ENCODE results near the gene BBS9. TPM values are rescaled to one million over a fixed set of nuclear protein-coding genes. Genes with fewer than 3 reads are reported as not detected.

BBS9 gene
- total and polyA plus RNA-seq, 2 of the 4 experiments (the other 2 are of a cell fraction), result 7.9 to 9.5 TPM

- no peak for TF ChIP-seq BHLHE40 (IDR thresholded peaks at IDR 0.05; ENCODE audit: low read depth, low read length)
- no peak for TF ChIP-seq FOS (IDR thresholded peaks at IDR 0.05; ENCODE audit: low read depth, low read length)
- no peak for TF ChIP-seq CEBPB (IDR thresholded peaks at IDR 0.05; ENCODE audit: low read depth, low read length)
- TF ChIP-seq MAZ (IDR thresholded peaks at IDR 0.05; ENCODE audit: borderline replicate concordance, low read depth, low read length), result no peak
- no peak for TF ChIP-seq SMC3 (IDR thresholded peaks at IDR 0.05; ENCODE audit: low read depth, low read length)
- no peak for TF ChIP-seq POLR2A (IDR thresholded peaks at IDR 0.05; ENCODE audit: low read depth, low read length)
- TF ChIP-seq RCOR1 (IDR thresholded peaks at IDR 0.05; ENCODE audit: insufficient replicate concordance, low read length), result no peak
- no peak for TF ChIP-seq MAFK (IDR thresholded peaks at IDR 0.05; ENCODE audit: low read depth, low read length)
- TF ChIP-seq CHD1 (IDR thresholded peaks at IDR 0.05; ENCODE audit: low read depth, low read length), result no peak
- TF ChIP-seq RFX5 (IDR thresholded peaks at IDR 0.05; ENCODE audit: low read depth, low read length), result no peak
- TF ChIP-seq NFE2L2 (IDR thresholded peaks at IDR 0.05; ENCODE audit: low read depth, low read length), result no peak
- no peak overlapping the region; the same call in 1 of the 2 replicates for H3K23ac ChIP-seq (ENCODE audit: low read depth, low read length)
- H3K4me3 ChIP-seq (ENCODE audit: insufficient read depth, low read depth, low read length), result peak overlapping the region; percentile 67
- peak overlapping the region; percentile 80 for H3K4me2 ChIP-seq (ENCODE audit: low read depth, low read length)
- H4K8ac ChIP-seq (ENCODE audit: low read depth in 2 of 2, low read length in 2 of 2), result peak overlapping the region; percentile 14 to 15; a peak in 2 of 4 replicates
- peak overlapping the region; percentile 71; the same call in 1 of the 2 replicates for H3K9ac ChIP-seq (ENCODE audit: low read depth, low read length)
- H2AK5ac ChIP-seq (ENCODE audit: low read depth, low read length), result no peak overlapping the region
- no peak overlapping the region for H4K91ac ChIP-seq (ENCODE audit: insufficient read depth, low read depth, low read length)
- ChIA-PET POLR2A (ENCODE audit: unreplicated experiment) (interaction anchor here (0.9 kb wide), 1 partner anchor 9 kb away, joined by 3 read pairs; no protein-coding TSS in a partner anchor), CTCF (interaction anchor here (0.6 to 1.0 kb wide), 2 partner anchors 10 to 21 kb away, joined by 3 read pairs; partner anchors contain the start of gene RP9)
- no CpG with 5 or more reads among the region's 3 CpGs for WGBS, 2 experiments (ENCODE audit: extremely low coverage in 2 of 2, insufficient read length in 1 of 2)
- H3K36me3 ChIP-seq (ENCODE audit: control insufficient read depth, insufficient read depth, low read length), result no peaks in the 10 kb centered on the region
- no peak overlapping the region for H3K27ac ChIP-seq (ENCODE audit: insufficient read depth, low read length)
- in situ Hi-C loops (cut with MboI; ENCODE audit: low sequenced_read_pairs), result no loop called here
- dilution Hi-C loops (cut with HindIII; ENCODE audit: low sequenced_read_pairs, unreplicated experiment), result no loop called here
- ATAC-seq (ENCODE audit: low read depth) (no peak), DNase-seq (peak; percentile 8)
- H3K79me1 ChIP-seq (ENCODE audit: low read depth in 1 of 2, low read length in 2 of 2), result peaks cover 4 to 13% of the 10 kb centered on the region in 2 experiments; a peak in 3 of 4 replicates
- no peaks in the 10 kb centered on the region for H3K9me1 ChIP-seq (ENCODE audit: insufficient read depth, low read length)
- H2BK120ac ChIP-seq (ENCODE audit: low read depth, low read length), result no peak overlapping the region
- peak overlapping the region; percentile 13; the same call in 1 of the 2 replicates for H3K4ac ChIP-seq (ENCODE audit: low read depth, low read length)
- H3K27me3 ChIP-seq (ENCODE audit: control insufficient read depth, insufficient read depth, low read length), result no peaks in the 10 kb centered on the region
- H2BK15ac ChIP-seq (ENCODE audit: low read depth, low read length), result no peak overlapping the region
- no peak overlapping the region for H3K14ac ChIP-seq (replicated peaks; ENCODE audit: low read depth, low read length)
- no peak overlapping the region for H4K5ac ChIP-seq (ENCODE audit: low read depth, low read length)
- H4K20me1 ChIP-seq (ENCODE audit: insufficient read depth, low read length), result no peaks in the 10 kb centered on the region
- no peak overlapping the region for H2BK20ac ChIP-seq (ENCODE audit: low read depth, low read length)
- BruUV-seq (replicated peaks), result no TSS peak
- H2AK9ac ChIP-seq (replicated peaks; ENCODE audit: low read depth, low read length, poor library complexity), result no peak overlapping the region
- intact Hi-C loops (cut with micrococcal nuclease), result no loop called here
- H3K4me1 ChIP-seq (ENCODE audit: control insufficient read depth, insufficient read depth, low read length), result no peaks in the 10 kb centered on the region
- no peak overlapping the region for H2BK5ac ChIP-seq (ENCODE audit: low read depth, low read length, poor library complexity, severe bottlenecking)
- H3K9me3 ChIP-seq (ENCODE audit: control insufficient read depth, insufficient read depth, low read length), result no peaks in the 10 kb centered on the region
- H3K56ac ChIP-seq (ENCODE audit: extremely low read depth, insufficient read depth, low read length), result no peak overlapping the region; the same call in 1 of the 2 replicates
- H3K18ac ChIP-seq (ENCODE audit: low read depth, low read length), result no peak overlapping the region
- peak overlapping the region; percentile 37 for H2AFZ ChIP-seq (replicated peaks; ENCODE audit: low read length, poor library complexity)
These were observed 820 bp downstream of the BBS9 start for GRCh38 chr7:33130184-33130583.
